HepG2 (cell line): ENCODE results near the gene CLHC1.
"Not testable (repeated sequence)": the region's sequence is repeated elsewhere in the genome, so short reads cannot be mapped to it uniquely, and the experiment has no call there.

ENCODE experiments used
- ATF2 ChIP-seq: sonication (generic); formaldehyde crosslinking; IDR thresholded peaks from 2 replicates; pipeline ENCODE4 v1.4.0; 2020; ENCODE audit warnings: missing genetic modification reagents
- CBX2 ChIP-seq, 2 experiments: fragments of 200-600 bp in 1 of 2; sonication (generic); formaldehyde crosslinking in 1 of 2; IDR thresholded peaks; 2 replicates each; pipeline versions ENCODE4 v1.7.0 to v1.8.1; 2018 to 2022; ENCODE audit warnings: low read depth in 2 of 2, low read length in 1 of 2, mild to moderate bottlenecking in 1 of 2, missing genetic modification reagents in 1 of 2
- DPF2 ChIP-seq: sonication (generic); formaldehyde crosslinking; IDR thresholded peaks from 2 replicates; pipeline ENCODE4 v1.4.0; 2020; ENCODE audit warnings: mild to moderate bottlenecking, low read depth, missing genetic modification reagents, borderline replicate concordance
- ERF ChIP-seq: IDR thresholded peaks from 2 replicates; pipeline ENCODE4 v1.6.1; 2018; ENCODE audit warnings: missing biosample characterization, missing genetic modification reagents
- EZH2 ChIP-seq: conservative IDR thresholded peaks from 2 replicates; pipeline ENCODE4 v1.6.1; 2012; ENCODE audit warnings: mild to moderate bottlenecking, low read depth, low read length, moderate library complexity
- GABPB1 ChIP-seq: IDR thresholded peaks from 2 replicates; pipeline ENCODE4 v1.6.1; 2016; ENCODE audit warnings: mild to moderate bottlenecking, missing genetic modification reagents, moderate library complexity, missing compliant biosample characterization
- MAFK ChIP-seq, 2 experiments: IDR thresholded peaks in 1 of 2; conservative IDR thresholded peaks in 1 of 2; 2 replicates each; pipeline ENCODE4 v1.6.1; 2011; ENCODE audit warnings: improper control_type of control experiment in 2 of 2, low read length in 2 of 2
- MAX ChIP-seq: IDR thresholded peaks from 2 replicates; pipeline ENCODE4 v1.6.1; 2012; ENCODE audit warnings: inconsistent platforms
- POLR2AphosphoS5 ChIP-seq: IDR thresholded peaks from 2 replicates; pipeline ENCODE4 v1.6.1; 2012; ENCODE audit warnings: low read depth, low read length
- SNAPC5 ChIP-seq: sonication (generic); formaldehyde crosslinking; IDR thresholded peaks from 2 replicates; pipeline ENCODE4 v1.8.1; 2023; ENCODE audit warnings: mild to moderate bottlenecking, missing genetic modification reagents, borderline replicate concordance
- ZHX1 ChIP-seq: sonication (generic); formaldehyde crosslinking; IDR thresholded peaks from 2 replicates; pipeline ENCODE4 v1.8.1; 2022; ENCODE audit warnings: low read depth, mild to moderate bottlenecking, missing genetic modification reagents
- ZNF598 ChIP-seq: sonication (generic); formaldehyde crosslinking; IDR thresholded peaks from 2 replicates; pipeline ENCODE4 v1.5.1; 2020; ENCODE audit warnings: mild to moderate bottlenecking, missing genetic modification reagents, borderline replicate concordance
- TF ChIP-seq, protein P1 (sequence below): sonication (generic); formaldehyde crosslinking; IDR thresholded peaks from 2 replicates; pipeline ENCODE4 v1.5.0; 2020; ENCODE audit warnings: mild to moderate bottlenecking, missing genetic modification reagents, moderate library complexity
- TF ChIP-seq, protein P2 (sequence below): sonication (generic); formaldehyde crosslinking; IDR thresholded peaks from 2 replicates; pipeline ENCODE4 v1.4.0; 2020; ENCODE audit warnings: missing genetic modification reagents

DNA sequence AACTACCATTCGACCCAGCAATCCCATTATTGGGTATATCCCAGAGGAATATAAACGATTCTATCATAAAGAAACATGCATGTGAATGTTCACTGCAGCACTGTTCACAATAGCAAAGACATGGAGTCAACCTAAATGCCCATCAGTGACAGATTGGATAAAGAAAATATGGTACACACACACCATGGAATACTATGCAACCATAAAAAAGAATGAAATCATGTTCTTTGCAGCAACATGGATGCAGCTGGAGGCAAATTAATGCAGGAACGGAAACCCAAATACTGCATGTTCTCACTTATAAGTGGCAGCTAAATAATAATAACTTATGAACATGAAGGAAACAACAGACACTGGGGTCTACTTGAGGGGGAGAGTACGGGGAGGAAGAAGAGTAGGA is 105.5 kb downstream of the CLHC1 start:
- TF ChIP-seq, protein P1, sequence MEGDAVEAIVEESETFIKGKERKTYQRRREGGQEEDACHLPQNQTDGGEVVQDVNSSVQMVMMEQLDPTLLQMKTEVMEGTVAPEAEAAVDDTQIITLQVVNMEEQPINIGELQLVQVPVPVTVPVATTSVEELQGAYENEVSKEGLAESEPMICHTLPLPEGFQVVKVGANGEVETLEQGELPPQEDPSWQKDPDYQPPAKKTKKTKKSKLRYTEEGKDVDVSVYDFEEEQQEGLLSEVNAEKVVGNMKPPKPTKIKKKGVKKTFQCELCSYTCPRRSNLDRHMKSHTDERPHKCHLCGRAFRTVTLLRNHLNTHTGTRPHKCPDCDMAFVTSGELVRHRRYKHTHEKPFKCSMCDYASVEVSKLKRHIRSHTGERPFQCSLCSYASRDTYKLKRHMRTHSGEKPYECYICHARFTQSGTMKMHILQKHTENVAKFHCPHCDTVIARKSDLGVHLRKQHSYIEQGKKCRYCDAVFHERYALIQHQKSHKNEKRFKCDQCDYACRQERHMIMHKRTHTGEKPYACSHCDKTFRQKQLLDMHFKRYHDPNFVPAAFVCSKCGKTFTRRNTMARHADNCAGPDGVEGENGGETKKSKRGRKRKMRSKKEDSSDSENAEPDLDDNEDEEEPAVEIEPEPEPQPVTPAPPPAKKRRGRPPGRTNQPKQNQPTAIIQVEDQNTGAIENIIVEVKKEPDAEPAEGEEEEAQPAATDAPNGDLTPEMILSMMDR (CRISPR knock-in tag): not testable (repeated sequence)
- not testable (repeated sequence) for TF ChIP-seq ZHX1; GABPB1 (CRISPR knock-in tag); DPF2 (CRISPR knock-in tag); EZH2; MAX; ZNF598 (CRISPR knock-in tag); ERF (CRISPR knock-in tag); POLR2AphosphoS5; ATF2 (CRISPR knock-in tag); MAFK (conservative IDR thresholded peaks at IDR 0.05 in 1 of 2, IDR thresholded peaks at IDR 0.05 in 1 of 2; ENCODE audit: low read length in 2 of 2); CBX2 (IDR thresholded peaks at IDR 0.05; ENCODE audit: low read depth, low read length); CBX2 (CRISPR knock-in tag; IDR thresholded peaks at IDR 0.05; ENCODE audit: low read depth); SNAPC5
- TF ChIP-seq, protein P2, sequence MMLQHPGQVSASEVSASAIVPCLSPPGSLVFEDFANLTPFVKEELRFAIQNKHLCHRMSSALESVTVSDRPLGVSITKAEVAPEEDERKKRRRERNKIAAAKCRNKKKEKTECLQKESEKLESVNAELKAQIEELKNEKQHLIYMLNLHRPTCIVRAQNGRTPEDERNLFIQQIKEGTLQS: not testable (repeated sequence)
